Neural progenitor cell (in vitro differentiated cells): ENCODE data around the gene TSHZ1.

Experiments used
- EZH2 ChIP-seq: fragments of 200-600 bp; sonication (generic); IDR thresholded peaks from 2 replicates; pipeline ENCODE4 v1.6.1; 2017; ENCODE audit warnings: antibody characterized with exemption, mild to moderate bottlenecking, moderate library complexity
- TF ChIP-seq, protein P1 (sequence below): fragments of 200-600 bp; sonication (generic); IDR thresholded peaks from 2 replicates; pipeline ENCODE4 v1.5.1; 2017; ENCODE audit warnings: antibody characterized with exemption, mild to moderate bottlenecking

DNA sequence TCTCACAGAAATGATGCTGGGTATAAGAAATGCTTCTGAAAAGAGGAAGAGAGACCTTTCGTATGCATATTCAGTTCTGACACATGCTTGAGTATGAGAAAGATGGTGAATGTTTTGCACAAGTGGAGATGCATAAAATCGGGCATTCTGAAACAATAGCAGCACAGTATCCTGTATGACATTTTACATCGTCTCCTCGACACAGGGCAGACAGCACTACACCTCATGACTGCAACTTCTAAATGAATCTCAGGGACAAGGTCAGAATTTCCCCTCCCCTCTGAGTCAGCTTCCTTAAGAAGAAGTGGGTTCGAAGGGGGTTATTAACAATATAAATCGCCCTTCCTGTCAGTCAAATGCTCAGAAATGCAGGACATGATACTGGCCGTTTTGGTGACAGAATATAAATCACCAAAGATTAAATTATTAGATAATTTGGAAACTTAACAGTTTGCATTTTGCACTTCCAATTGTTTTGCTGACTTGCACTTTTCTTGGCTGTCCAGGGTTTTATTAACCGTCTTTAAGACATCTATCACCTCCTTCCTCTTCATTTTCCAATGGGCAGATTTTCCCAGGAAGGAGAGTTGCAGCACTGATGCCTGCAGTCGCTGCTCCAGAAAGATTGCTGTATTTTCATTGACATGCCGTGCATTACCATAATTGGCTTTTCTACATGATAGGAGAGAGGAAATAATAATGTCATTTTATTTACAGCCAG, 57.2 kb downstream of the TSHZ1 start:
- no peak for TF ChIP-seq EZH2
- TF ChIP-seq, protein P1, sequence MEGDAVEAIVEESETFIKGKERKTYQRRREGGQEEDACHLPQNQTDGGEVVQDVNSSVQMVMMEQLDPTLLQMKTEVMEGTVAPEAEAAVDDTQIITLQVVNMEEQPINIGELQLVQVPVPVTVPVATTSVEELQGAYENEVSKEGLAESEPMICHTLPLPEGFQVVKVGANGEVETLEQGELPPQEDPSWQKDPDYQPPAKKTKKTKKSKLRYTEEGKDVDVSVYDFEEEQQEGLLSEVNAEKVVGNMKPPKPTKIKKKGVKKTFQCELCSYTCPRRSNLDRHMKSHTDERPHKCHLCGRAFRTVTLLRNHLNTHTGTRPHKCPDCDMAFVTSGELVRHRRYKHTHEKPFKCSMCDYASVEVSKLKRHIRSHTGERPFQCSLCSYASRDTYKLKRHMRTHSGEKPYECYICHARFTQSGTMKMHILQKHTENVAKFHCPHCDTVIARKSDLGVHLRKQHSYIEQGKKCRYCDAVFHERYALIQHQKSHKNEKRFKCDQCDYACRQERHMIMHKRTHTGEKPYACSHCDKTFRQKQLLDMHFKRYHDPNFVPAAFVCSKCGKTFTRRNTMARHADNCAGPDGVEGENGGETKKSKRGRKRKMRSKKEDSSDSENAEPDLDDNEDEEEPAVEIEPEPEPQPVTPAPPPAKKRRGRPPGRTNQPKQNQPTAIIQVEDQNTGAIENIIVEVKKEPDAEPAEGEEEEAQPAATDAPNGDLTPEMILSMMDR = no peak
